ENCODE measurements around the gene KIF6. TPM values are rescaled to one million over a fixed set of nuclear protein-coding genes. Genes with fewer than 3 reads are reported as not detected.

KIF6 gene
- total RNA-seq, 4 donors from 2014 or later = 0.19 to 0.38 TPM; not detected in 2

GRCh38 chr6:39339096-39339867 lies 385.9 kb downstream of the KIF6 start:
- DNase-seq (ENCODE audit: low spot score) (no peak), ATAC-seq (ENCODE audit: low FRiP score) (no peak)
- TF ChIP-seq CTCF (IDR thresholded peaks at IDR 0.05) = no peak

- no peak for TF ChIP-seq CTCF (IDR thresholded peaks at IDR 0.05)
- ATAC-seq (ENCODE audit: low FRiP score) (no peak), DNase-seq (ENCODE audit: low spot score) (no peak)
These were observed 386.8 kb downstream of the KIF6 start for GRCh38 chr6:39338397-39338796.

GRCh38 chr6:39335780-39336545 lies 389.2 kb downstream of the KIF6 start:
- DNase-seq (ENCODE audit: low spot score) (no peak), ATAC-seq (ENCODE audit: low FRiP score) (no peak)
- no peak for TF ChIP-seq CTCF (IDR thresholded peaks at IDR 0.05)

GRCh38 chr6:39333644-39334438 lies 391.4 kb downstream of the KIF6 start:
- DNase-seq (ENCODE audit: low spot score) = no peak
- no peak for TF ChIP-seq CTCF (IDR thresholded peaks at IDR 0.05)
- ATAC-seq (ENCODE audit: low FRiP score) = no peak

- DNase-seq (ENCODE audit: low spot score) = no peak
- TF ChIP-seq CTCF (IDR thresholded peaks at IDR 0.05) = no peak
- no peak for ATAC-seq (ENCODE audit: low FRiP score)
These were observed 394.7 kb downstream of the KIF6 start for GRCh38 chr6:39330476-39330875.

GRCh38 chr6:39330057-39330456 lies 395.2 kb downstream of the KIF6 start:
- no peak for DNase-seq (ENCODE audit: low spot score)
- TF ChIP-seq CTCF (IDR thresholded peaks at IDR 0.05) = no peak
- ATAC-seq (ENCODE audit: low FRiP score) = no peak

Data from omental fat pad (tissue), 4 donors.